Measurements from ENCODE around the gene AP1S1.
A peak's percentile ranks its signal among the peaks of the same experiment; 100 is the strongest.

Gene AP1S1

DNA sequence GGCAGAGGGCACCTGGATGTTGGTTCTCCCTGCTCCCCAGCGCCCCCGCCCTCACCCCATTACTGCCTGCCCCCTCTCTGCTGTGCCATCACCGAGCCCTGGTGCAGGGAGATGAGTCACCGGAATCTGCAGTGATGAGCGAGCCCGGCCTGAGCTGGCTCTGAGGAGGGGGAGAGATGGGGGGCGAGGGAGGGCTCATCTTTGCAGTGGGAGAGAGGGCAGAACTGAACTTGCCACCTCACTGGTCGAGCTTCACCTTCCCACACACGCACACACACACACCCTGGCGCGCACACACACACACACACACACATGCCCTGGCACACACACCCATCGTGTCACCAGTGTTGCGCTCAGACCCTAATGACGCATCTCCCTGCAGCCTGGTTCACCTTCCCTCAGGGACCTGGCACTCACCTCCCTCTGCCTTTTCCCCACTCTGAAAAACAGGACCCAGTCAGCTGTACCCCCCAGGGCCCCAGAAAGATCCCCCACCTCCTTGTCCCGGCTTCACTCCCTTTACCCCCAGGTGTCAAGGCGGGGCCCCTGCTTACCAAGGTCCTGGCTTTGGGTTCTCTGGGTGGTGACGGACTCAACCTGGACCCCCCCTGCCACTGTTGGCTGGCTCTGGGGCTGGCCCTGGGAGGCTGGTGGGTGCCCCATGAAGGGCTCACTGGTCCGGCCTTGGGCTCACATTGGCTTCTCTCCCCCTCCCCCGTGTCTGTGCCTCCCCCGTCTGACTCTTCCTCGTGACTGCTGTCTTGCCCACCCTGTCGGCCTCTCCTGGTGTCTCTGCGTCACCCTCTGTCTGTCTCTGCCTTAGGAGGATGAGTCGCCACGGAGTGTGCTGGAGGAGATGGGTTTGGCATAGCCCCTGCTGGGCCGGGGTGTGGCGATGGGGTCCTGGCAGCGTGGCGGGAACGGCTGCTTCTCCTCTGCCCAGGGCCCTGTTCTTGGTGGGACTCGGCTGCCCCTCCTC lies 5.7 kb downstream of the AP1S1 start:
- no peak for DNase-seq (ENCODE audit: low spot score)

DNA sequence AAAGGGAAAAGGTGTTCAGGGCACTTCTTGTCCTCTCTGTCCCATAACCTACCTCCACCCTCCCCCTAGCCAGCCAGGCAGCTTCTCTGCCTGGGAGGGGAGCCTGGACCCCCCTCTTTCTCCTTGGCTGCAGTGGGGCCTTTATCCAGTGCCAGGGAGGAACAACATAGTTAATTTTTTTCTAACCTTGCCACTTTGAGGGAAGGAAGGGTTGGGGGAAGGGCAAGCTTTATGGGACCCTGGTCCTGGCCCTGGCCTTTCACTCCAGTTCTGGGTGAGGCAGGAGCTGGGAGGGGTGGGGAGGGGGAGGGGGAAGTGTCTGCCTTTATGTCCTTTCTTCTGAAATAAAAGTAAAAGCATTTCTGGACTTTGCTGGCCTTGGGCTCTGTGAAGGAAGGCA lies 6.6 kb downstream of the AP1S1 start:
- DNase-seq (ENCODE audit: low spot score), result no peak

DNA sequence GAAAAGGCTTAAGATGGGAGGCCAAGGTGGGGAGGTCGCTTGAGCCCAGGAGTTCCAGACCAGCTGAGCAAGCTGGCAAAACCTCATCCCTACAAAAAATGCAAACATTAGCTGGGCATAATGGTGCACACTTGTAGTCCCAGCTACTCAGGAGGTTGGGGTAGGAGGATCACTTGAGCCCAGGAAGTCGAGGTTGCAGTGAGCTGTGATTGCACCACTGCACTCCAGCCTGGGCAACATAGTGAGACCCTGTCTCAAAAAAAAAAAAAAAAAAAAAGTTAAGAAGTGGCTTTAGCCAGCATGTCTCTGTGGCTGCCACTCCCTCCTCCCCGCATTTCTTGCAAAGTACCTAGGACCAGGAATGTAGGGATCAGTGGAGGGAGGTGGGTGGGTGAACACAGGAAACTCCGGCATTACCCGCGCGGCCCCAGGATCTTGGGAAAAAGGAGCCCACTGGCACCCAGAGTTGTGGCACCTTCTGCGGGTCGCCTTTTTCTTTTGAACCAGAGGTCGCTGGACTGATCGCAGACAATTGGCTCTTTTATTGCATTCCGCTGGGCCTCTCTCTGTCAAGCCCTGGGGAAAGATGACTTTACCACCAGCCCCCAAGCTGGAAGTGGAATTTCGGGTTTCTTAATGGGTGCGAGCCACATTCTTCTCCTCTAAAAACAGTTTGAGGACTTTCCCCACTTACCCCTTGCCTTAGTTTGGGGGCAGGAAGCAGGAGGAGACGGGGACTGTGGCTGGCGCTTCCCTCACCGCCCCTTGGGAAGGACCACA lies 7.6 kb downstream of the AP1S1 start:
- no peak for DNase-seq (ENCODE audit: low spot score)

DNA sequence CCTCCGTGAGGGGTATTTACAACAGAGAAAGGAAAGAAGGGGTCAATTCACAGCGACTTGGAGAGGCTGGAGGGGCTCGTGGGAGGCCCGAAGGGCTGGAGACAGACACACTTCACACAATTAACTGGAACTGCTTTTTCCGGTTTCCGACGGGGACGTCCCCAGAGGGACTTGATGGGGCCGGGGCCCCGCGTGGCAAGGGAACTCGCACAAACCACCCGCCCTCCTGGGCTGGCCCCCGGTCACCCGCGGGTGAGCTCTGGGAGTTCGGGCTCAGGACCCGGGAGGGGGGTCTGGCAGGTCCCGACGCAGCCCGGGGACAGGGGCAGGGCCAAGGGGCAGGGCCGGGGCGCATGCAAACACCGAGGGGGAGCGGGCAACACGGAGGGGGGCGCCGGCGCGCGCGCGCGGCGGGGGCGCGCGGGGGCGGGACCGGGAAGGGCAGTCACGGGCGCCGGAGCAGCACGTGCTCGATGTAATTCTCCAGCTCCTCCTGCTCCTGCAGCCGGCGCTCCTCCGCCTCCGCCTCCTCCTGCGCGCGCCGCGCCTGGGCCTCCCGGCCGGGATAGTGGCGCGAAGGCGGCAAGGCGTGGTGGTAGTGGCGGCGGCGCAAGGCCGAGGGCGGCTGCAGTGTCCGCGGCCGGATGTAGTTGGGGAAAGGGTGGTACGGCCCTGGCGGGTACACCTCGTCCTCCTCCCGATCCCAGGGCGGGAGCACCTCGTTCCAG lies 8.4 kb downstream of the AP1S1 start:
- peak; percentile 70 for DNase-seq (ENCODE audit: low spot score)

DNA sequence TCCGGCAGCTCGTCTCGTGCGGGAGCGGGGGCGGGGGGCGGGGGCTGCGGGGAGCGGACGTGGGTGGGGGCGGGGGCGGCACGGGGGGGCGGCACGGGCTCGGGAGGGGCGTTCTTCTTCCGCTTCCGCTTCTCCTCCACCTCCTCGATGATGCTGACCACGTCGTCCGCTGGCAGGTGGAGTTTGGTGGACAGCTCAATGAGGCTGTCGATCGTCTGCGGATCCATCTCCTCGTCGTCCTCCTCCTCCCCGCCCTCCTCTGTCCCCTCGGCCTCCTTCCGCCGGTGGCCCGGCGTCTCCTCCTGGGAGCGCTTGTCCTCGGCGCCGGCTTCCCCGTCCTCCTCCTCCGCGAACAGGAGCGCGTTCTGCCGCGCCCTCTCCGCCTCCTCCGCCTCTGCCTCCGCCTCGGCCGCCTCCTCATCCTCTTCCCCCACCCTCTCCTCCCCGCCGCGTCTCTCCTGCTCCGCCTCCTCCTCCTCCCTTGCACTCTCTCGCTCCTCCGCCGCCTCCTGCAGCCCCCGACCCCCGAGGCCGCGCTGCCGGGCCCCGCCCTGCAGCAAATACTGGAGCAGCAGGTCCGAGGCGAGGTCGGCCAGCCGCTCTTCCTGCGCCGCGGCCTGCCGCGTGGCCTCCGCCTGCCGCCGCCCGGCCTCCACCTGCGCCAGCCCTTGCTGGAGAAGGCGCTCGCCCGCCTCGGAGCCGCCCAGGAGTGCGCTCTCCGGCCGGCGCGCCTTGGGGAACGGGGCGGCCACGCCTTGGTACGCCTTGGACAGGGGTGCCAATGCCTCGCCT lies 9.2 kb downstream of the AP1S1 start:
- DNase-seq (ENCODE audit: low spot score), result peak; percentile 73

DNA sequence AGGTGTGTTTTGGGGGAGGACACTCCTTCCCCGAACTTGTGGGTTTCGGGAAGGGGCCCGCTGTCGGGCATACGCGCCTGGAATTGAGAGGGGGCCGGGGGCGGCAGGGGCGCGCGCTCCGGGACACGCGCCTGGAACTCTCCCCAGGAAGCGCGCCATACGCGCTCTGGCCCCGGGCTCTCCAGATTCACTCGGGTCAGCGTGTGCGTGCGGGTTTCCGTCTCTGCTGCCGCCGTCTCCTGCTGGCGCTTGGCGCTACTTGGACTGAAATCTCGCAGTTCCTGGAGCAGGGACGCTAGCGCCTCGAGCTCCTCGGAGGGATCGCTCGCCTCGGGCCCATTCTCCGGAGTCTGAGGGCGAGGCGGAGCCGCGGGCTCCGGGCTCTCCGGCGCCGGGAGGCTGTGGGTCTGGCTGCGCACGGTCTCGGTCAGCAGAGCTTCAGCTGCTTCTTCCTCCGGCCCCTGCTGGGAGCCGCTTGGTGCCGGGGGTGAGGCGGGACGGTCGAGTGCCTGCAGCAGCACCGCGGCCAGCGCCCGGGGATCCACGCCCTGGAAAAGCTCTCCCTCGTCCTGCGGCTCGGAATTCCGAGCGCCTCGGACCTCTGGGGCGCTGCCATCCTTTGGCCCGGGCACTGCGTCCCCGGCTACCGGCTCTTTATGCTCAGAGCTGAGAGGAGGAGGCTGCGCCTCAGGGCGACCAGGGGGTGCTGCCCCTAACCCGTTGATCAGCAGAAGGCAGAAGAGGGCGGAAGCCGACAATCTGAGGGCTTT lies 10.0 kb downstream of the AP1S1 start:
- no peak for DNase-seq (ENCODE audit: low spot score)

DNA sequence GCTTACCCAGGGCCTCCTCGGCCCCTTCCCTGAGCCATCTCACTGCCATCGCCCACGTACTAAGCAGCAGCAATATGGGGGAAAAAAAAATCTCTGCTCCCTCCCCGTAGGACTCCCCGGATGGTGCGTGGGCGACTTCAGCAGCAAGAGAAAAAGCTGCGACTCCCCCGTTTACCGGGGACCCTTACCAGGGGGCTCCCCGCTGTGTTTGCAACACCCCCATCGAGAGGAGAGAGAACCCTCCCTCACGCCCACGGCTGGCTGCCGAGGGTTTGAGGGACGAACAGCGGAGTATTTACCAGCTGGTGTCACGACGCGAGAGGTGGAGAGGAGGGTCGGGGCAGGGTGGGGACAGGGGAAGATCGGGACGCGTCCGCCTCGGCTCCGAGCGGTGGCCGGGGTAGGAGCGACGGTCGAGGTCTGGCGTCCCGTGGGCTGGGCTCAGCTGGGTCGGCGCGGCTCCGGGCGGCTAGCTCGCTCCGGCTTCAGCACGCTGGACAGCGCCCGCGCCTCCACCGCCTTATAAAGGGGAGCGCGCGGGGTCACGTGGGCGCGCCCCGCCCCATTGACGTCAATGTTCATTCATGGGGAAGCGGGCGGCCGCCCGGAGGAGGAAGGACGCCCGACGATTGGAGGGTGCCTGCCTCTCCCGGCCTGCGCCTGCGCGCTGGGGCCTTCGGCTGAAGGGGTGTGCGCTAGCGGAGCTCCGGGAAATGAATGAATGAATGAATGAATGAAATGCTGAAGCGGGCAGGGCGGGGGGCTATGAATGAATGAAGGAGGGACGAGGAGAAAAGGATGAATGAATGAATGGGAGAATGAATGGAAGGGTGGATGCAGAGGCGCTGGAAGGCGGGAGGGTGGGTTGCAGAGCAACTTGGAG lies 11.0 kb downstream of the AP1S1 start, which contains the start of gene VGF:
VGF (minus strand) TSS at position 495 of the 883 bp plus-strand sequence. CDS start 726 bp downstream, outside the sequence.
- DNase-seq (ENCODE audit: low spot score), result peak; percentile 93

DNA sequence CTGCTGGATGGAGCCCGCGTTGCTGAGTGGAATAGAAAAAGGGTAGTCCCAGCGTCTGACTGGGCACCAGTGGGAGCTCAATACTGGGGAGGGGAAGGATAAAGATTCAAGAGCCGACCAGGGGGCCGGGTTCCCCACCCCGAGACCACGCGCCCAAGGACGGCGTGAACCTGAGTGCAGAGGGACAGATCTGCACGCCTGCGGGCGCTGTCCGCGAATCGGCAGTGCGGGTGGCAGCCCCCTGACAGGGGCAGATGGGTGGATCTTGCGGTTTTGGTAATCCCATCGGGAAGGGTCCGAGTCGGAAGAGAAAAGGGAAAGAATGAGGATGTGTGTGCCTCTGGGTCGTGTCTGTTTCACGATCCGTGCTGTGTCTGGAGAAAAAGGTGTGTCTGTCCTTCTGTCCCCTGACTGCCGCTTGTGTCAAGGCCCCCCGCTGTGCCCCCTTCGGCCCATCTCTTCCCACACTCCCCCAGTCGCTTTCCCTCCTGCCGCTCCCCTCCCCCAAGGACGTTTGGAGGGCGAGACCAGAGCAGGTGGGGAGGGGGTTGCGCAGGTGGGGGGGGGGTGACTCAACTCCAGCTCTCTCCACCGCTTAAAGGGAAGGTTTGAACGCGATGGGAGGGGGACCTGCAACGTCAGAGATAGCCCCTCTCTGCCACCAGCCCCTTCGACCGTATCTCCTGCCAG lies 11.8 kb downstream of the AP1S1 start:
- no peak for DNase-seq (ENCODE audit: low spot score)

DNA sequence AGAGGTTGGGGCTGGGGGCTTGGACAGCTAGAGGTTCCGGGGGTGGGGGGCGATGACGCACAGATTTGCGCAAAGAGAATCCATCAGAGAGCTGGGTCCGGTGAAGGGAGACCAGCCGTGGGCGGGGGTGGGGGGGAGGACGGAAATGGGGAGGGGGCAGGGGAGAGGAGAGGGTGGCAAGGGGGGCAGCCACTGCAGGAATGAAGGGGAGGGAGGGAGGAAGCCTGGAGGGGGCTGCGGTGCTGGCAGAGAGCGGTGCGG lies 12.3 kb downstream of the AP1S1 start:
- no peak for DNase-seq (ENCODE audit: low spot score)

DNA sequence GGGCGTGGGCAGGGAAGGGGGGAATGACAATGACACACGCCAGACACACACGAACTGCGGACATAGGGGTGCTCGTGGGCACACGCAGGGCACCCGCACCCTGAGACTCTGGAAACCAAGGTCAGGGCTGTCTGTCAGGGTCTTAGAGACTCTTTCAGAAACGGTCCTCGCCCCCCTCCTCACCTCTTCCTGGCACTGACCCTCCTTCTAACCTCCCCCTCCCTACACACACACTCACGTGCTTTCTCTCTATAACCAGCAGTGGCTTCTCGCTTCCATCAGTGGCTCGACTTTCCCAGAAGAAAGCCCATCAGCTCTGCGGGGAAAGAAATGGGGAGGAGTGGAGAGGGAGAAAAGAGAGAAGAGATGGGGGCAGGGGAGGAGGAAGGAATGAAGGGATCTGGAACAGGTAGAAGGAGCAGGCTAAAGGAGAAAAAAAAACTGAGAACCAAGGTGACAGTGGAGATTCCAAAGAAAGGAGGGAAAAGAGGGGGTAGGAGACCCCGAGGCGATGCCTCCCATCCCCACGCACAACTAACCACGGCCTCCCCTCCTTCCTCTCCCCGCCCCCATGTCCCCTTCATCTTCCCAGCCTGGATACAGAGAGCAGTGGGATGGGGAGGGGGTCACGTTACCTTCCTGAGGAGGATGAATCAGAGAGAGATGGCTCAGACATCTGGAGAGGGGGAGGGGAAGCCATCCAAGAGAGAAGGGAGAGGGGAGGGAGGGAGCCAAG lies 12.8 kb downstream of the AP1S1 start:
- no peak for DNase-seq (ENCODE audit: low spot score)

DNA sequence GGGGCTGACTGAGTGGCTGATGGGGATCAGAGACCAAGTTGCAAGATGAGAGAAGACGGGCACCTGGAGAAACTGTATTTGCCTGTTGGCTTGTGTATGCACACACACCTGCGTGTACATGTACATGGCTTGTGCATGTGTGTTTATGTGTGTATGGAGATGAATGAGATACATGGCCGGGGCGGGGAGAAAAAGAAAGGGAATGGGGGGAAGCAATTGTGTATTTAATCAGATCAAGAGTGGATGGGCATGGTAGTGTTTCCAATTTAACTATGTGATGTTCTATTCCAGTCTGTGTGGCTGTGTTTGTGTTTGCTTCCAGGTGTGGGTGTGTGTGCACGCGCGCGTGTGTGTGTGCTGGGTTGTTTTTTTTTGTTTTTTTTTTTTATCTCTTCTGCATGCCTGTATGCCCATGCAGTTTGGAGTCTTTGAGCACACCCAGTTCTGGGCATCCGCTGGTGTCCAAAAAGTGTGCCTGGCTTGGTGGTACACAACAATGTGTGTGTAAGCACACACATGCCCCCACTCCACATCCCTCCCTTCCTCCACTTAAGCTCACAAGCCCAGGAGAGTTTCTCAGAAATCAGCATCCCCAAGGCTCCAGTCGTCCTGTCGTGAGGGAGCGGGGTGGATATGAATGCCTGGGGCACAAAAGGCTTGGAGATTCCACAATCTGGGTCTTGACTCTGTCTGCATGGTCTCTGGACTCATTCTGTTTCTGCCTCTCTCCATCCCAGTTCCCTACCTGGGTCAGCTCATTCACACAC lies 13.6 kb downstream of the AP1S1 start:
- DNase-seq (ENCODE audit: low spot score), result no peak

DNA sequence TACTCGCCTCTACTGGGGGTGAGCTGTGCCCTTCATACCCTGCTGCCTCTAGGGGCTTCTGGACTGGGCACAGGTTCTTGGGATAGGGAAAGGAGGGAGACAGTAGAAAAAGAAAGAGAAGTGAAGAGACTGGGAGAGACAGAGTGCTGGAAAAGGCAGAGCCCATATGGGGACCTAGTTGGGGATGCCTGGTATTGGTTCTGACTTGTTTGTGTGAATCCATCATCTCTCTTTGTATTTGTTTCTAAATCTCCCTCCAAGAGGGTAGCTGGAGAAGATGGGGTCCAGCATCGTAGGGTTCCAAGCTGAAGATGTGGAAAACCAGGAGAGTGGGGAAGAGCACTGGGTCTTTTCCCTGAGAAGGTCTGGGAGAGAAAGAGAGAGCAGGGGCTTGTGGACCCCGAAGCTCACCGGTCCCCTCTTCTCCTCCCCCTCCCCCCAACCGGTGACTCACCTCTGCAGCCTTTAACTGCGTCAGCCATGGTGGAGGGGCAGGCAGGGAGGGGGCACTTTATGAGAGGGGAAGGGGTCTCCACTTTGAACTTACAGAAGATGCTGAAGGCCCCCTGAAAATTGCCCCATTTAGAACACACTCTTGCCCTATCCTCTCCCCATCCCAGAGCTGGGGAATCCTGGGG lies 14.3 kb downstream of the AP1S1 start:
- DNase-seq (ENCODE audit: low spot score), result no peak

DNA sequence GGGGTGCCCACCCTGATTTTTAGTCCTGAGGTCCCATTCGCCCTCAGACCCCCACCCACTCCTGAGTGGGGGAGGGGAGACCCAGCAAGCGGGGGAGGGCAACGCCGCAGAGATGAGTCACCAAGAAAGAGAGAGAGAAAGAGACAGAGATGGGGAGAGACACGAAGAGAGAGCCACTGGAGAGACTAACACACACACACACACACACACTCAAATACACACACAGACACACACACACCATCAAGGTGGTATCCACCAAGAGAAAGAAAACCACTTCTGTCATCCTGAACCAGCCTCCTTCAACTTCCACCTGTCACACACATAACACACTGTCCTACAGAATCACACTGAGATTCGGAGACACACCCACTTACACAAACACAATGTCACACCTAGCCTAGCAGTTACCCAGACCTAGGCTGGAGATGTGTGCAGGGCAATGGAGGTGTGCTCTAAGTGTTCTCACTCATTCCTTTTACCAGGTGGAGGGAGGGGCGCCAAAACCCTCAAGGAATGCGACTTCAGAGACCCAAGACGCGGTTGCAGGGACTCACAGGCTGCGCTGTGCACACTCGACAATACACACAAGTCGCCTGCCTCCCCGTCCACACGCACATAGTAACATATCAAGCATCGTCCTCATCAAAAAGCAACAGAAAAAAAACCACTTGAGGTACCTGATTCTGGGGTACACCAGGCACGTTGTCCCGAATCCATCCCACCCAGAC lies 15.0 kb downstream of the AP1S1 start:
- DNase-seq (ENCODE audit: low spot score), result peak; percentile 69

DNA sequence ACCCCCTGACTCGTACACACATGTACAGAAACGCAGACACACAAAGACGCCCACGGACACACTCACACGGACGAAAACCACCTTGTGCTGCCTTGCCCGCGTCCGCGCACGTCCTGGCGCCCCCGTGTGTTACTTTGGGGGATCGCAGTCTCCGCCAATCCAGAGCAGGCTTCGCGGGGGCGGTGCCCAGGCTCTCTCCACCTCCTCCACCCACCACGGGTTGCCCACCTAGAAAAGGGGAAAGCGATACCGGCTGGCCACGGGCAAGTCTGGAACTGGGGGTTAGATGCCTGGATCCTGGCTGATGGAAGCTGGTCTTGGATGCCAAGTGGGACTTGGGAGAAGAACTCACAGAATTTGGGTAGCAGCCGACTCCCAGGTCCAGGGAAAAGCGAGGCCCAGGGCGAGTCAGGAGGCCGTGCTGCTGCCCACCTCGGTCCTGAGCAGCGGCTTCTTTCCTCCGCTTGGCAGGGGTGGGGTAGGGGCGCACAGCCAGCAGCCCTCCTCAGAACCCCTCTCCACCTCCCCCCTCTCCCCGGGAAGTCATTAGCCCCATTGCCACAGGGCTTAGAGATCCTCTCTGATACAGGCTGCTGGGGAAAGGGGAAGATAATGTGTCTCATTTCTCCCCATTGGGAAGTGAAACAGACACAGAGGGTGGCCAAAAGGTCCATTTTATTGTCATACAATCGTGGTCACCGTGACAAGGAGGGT lies 15.7 kb downstream of the AP1S1 start:
- peak; percentile 69 for DNase-seq (ENCODE audit: low spot score)

DNA sequence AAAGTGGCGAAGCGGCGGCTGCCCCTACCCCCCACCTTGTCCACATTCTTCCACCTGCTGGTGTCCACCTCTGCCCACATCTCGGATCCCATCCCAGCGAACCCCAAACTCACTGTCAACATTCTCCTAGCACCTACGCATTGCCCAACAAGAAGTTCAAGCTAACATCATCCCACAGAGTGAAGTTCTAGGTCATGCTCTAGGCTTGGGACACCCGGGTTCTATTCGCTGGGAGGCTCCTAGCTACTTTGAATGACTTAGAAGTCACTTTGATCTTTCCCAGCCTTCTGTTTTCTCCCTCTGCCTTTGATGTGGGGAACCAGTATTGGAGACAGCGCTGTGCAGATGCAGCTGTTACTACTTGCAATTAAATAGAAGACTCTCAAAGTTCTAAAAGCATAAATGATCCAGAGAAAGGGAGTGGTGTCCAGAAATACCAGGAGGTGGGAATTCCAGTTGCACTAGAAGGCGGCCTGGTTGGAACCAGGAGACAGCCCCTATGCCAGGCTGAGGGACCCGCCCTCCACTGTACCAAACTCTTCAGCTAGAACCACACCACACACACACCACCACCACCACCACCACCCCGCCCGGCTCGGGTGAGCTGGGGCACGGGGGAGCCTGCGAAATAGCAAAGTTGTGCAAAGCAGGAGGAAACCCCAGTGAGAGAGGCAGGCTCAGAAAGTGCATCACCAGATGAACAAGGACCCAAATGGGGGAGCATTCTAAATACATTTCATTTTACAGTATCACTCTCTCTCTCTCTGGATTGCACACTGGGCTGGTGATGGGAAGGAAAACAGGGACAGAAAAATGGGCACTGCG lies 16.6 kb downstream of the AP1S1 start:
- DNase-seq (ENCODE audit: low spot score), result no peak
